NT2/D1 (cell line): ENCODE measurements around the gene POR.
"Not testable (repeated sequence)": the region's sequence is repeated elsewhere in the genome, so short reads cannot be mapped to it uniquely, and the experiment has no call there.

Experiments used
- DNase-seq: peaks from one replicate; pipeline ENCODE4 v3.0.0-alpha.2; 2011; ENCODE audit warnings: low read depth, low spot score
- H3K27me3 ChIP-seq: 2 replicates; pipeline ENCODE4 v1.6.0; 2011; ENCODE audit warnings: mild to moderate bottlenecking; ENCODE audit not compliant: insufficient read length, insufficient read depth
- H3K36me3 ChIP-seq: 2 replicates; pipeline ENCODE4 v1.6.1; 2011; ENCODE audit warnings: mild to moderate bottlenecking, low read length, mixed read lengths; ENCODE audit not compliant: insufficient read depth, insufficient read length
- H3K4me1 ChIP-seq: 2 replicates; pipeline ENCODE4 v1.5.1; 2011; ENCODE audit not compliant: insufficient read depth, insufficient read length
- H3K4me3 ChIP-seq: 2 replicates; pipeline ENCODE4 v1.5.1; 2011; ENCODE audit warnings: low read depth; ENCODE audit not compliant: insufficient read length
- H3K9ac ChIP-seq: 2 replicates; pipeline ENCODE4 v1.6.0; 2011; ENCODE audit warnings: low read depth; ENCODE audit not compliant: insufficient read length
- H3K9me3 ChIP-seq: 2 replicates; pipeline ENCODE4 v1.5.1; 2011; ENCODE audit warnings: mild to moderate bottlenecking, low read length; ENCODE audit not compliant: insufficient read depth
- SUZ12 ChIP-seq: IDR thresholded peaks from 2 replicates; pipeline ENCODE4 v1.6.1; 2011; ENCODE audit not compliant: insufficient read length, insufficient read depth; ENCODE audit errors: extremely low read depth
- YY1 ChIP-seq: IDR thresholded peaks from 2 replicates; pipeline ENCODE4 v1.6.1; 2011; ENCODE audit not compliant: insufficient read length, insufficient read depth
- ZNF274 ChIP-seq: IDR thresholded peaks from 2 replicates; pipeline ENCODE4 v1.6.1; 2011; ENCODE audit warnings: mild to moderate bottlenecking, low read depth, low read length

Gene POR

GRCh38 chr7:76022026-76022780 is 107.2 kb downstream of the POR start:
- H3K4me3 ChIP-seq, result no peak overlapping the region

GRCh38 chr7:76023002-76023401 is 108.0 kb downstream of the POR start:
- no peak overlapping the region for H3K9ac ChIP-seq
- no peaks in the 10 kb centered on the region for H3K4me1 ChIP-seq
- H3K27me3 ChIP-seq, result no peaks in the 10 kb centered on the region
- H3K9me3 ChIP-seq, result no peaks in the 10 kb centered on the region
- TF ChIP-seq YY1 (no peak), SUZ12 (no peak), ZNF274 (no peak)
- peaks cover 57% of the 10 kb centered on the region for H3K36me3 ChIP-seq
- no peak for DNase-seq
- H3K4me3 ChIP-seq, result no peak overlapping the region

More at GRCh38 chr7:76022026-76022780, 107.2 kb downstream of the POR start:
- TF ChIP-seq SUZ12 (no peak), ZNF274 (no peak), YY1 (no peak)
- DNase-seq, result no peak
- no peak overlapping the region for H3K9ac ChIP-seq
- H3K27me3 ChIP-seq, result no peaks in the 10 kb centered on the region
- peaks cover 56% of the 10 kb centered on the region for H3K36me3 ChIP-seq
- no peaks in the 10 kb centered on the region for H3K9me3 ChIP-seq
- no peaks in the 10 kb centered on the region for H3K4me1 ChIP-seq

GRCh38 chr7:76029682-76030081 is 114.7 kb downstream of the POR start:
- not testable (repeated sequence) for H3K9ac ChIP-seq, DNase-seq, H3K4me1 ChIP-seq, H3K27me3 ChIP-seq, H3K4me3 ChIP-seq, H3K9me3 ChIP-seq
- H3K36me3 ChIP-seq, result peaks cover 16% of the 10 kb centered on the region

- H3K9ac ChIP-seq, result no peak overlapping the region
- TF ChIP-seq SUZ12 (no peak), YY1 (no peak), ZNF274 (no peak)
- no peak overlapping the region for H3K4me3 ChIP-seq
- DNase-seq, result no peak
- no peaks in the 10 kb centered on the region for H3K4me1 ChIP-seq
- H3K27me3 ChIP-seq, result no peaks in the 10 kb centered on the region
- H3K36me3 ChIP-seq, result peaks cover 17% of the 10 kb centered on the region
- no peaks in the 10 kb centered on the region for H3K9me3 ChIP-seq
Observed at GRCh38 chr7:76031964-76032363, 117.0 kb downstream of the POR start.
